ENCODE measurements around the gene UNC5B. TPM values are rescaled to one million over a fixed set of nuclear protein-coding genes. Genes with fewer than 3 reads are reported as not detected.

Gene UNC5B
- total RNA-seq (2014; rRNA removed; shearing (Covaris generic)), result 19.3 and 25.3 TPM in 2 replicates

DNA sequence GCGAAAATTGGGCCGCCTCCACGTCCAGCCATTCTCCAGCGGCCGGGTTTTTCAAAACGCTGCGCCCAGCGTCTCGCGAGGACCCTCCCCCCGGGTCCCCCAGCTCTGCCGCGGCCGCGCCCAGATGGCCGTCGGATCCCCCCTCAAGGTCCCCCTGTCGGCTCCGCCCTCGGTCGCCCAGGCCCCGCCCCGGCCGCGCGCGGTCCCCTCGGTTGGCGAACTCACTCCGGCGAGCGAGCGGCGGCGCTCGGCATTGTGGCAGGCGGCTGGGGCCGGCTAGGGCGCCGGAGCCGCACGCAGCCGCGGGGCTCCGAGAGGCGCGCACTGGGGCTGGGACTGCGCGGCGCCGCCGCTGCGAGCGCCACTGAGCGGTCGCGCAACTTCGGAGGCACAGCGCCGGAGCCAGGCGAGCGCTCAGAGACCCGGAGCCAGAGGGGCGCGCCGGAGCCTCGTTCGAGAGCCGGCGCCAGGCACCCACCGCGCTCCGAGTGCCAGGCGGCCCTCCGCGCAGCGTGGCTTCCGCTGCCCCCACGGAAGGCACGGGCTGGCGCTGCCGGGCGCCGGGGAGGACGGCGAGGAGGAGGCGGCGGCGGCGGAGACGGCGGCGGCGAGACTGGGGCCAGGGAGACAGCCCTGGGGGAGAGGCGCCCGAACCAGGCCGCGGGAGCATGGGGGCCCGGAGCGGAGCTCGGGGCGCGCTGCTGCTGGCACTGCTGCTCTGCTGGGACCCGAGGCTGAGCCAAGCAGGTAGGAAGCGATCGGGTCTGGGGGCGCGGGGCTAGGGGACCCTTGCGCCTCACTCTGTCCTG lies at the start of gene UNC5B:
Gene UNC5B, plus strand, starts transcription at position 253 of the 809 bp plus-strand sequence. Its CDS starts 416 bp downstream, at position 669.
- DNase-seq (ENCODE audit: low read depth), result peak; percentile 85

DNA sequence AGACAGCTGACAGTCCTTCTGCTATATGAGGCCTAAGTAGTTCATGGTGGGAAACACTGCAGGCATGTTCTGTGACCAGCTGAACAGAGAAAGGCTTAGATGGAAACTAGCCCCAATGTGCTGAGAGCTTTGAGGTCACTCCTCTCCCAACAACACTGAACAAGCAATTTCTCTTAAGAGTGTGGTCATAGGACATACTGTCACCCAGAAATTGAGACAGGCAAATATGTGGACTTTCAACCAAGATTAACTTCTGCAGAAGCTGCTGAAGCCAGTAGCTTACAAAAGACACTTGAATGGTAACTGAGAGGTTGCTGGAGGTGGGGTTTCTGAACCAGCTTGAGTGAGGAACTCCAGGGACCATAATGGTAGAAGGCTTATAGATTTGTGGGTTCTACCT lies 38.9 kb upstream of the UNC5B start:
- DNase-seq (ENCODE audit: low read depth), result no peak

DNA sequence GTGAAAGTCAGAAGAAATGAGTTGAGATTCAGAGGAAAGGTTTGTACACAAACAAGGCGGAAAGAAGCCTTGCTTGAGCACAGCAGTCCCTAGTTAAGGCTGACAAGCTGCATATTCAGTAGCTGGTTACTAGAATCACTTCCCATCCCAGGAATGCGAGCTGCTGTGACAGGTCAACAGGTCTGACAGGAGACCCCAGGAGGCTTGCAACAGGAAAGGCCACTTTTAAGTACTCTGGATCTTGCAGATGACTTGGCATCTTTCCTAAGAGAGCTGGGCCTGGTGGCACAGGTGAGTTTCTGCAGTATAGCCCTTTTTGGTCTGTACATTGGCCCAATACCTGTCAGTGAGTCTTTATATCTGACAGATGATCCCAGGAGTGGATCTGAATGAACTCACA lies 35.7 kb upstream of the UNC5B start:
- DNase-seq (ENCODE audit: low read depth), result no peak

DNA sequence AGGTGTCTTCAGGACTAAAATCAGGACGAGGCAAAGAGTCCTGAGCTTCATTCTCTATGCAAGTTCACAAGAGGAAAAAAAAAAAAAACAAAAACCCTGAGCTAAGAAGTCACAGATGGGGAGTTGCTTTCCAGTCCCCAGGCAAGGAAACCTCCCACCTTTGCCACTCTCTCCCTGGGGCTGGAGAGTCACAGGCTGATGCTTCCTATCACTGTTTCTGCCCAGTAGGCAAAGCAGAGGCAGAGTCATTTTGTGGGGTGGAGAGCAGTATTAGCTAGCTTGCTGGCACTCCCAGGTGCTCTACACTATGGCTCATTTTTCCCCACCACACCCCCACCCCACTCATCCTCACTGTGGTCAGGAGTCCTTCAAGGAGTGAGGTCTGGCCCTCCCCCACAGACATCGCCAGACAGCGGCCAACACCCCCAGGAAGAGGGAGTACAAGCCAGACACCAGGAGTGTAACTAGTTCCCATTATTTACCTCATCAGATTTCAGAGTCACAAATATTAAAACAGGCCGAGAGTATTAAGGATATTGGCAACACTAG lies 34.6 kb upstream of the UNC5B start:
- no peak for DNase-seq (ENCODE audit: low read depth)

DNA sequence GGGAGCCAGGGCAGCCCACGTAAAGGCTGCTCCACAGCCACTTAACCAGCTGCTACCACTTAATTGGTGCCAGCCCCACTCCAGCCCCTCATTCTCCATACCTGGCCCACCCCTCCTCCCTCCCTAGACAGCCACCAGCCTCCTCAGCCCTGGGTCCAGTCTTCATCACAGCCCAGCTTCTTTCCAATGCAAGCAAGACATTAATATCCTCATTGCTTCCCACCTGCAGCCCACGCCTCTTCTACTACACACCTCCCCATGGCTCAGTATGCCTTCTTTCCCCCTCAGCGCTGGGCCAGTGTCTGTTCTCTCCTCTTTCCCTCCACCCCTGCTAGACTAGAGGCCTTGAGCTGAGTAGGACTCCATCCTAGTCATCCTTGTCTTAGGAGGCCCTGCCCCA lies 33.5 kb upstream of the UNC5B start:
- DNase-seq (ENCODE audit: low read depth), result no peak

DNA sequence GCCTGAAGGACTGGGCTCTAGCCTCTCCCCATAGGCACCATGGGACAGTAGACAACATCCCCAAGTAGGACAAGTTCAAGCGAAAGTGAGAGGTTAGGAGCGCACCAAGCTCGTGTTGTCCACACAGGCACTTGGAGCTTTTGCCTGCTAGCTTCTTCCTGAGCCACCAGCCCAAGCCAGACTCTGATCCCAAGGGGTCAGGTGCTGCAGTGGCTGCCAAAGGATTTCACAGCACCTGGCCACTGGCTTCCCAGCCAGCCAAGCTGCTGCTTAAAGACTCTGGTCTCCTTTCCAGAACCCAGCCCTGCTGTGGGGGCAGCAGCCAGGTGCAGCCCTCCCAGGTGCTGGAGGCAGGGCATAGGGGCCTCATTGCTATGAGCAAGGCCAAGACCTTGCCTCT lies 33.0 kb upstream of the UNC5B start:
- no peak for DNase-seq (ENCODE audit: low read depth)

DNA sequence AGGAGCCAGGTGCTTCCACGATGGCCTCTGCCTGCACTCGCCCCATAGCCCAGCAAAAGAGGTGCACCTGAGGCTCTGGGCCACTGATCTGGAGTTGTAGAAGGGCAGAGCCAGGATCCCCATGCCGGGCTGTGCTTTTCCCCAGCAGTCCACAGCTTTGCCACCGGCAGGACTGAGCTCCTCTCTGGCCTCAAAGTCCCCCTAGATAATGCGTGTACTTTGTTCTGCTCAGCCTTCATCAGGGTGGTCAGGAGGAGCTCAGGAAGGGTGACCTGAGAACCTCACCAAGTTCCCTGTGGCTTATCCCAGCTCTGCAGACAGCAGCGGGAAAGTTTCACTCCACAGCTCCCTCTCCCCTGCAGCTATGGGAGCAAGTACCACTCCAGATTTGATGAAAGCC lies 27.9 kb upstream of the UNC5B start:
- DNase-seq (ENCODE audit: low read depth), result no peak

DNA sequence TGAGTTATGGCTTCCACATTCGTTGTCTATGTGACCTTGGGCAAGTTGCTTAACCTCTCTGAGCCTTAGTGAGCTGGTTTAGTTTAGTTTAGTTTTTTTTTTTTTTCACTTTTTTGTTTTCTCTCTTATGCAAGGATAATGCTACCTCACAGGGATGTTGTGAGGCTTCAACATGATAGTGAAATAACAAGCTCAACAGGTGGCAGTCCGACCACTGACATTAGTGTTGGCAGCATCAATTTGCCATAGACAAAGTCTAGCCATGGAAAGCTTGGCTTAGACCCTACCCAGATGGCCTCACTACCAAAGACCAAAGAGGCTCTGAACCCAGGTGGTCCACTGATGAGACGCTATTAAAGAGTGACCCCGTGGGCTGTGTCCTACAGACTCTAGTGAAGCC lies 27.2 kb upstream of the UNC5B start:
- DNase-seq (ENCODE audit: low read depth), result no peak

DNA sequence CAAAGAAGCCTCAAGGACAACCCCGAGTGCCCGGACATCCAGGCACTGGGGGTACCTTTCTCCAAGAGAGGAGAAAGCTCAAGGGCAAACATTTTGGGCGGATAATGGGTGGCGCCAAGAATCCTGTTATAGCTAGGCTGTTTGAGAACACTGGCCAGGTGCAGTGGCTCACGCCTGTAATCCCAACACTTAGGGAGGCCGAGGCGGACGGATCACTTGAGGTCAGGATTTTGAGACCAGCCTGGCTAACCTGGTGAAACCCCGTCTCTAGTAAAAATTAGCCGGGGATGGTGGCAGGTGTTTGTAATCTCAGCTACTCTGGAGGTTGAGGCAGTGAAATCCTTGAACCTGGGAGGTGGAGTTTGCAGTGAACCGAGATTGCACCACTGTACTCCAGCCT lies 25.2 kb upstream of the UNC5B start:
- DNase-seq (ENCODE audit: low read depth), result no peak

DNA sequence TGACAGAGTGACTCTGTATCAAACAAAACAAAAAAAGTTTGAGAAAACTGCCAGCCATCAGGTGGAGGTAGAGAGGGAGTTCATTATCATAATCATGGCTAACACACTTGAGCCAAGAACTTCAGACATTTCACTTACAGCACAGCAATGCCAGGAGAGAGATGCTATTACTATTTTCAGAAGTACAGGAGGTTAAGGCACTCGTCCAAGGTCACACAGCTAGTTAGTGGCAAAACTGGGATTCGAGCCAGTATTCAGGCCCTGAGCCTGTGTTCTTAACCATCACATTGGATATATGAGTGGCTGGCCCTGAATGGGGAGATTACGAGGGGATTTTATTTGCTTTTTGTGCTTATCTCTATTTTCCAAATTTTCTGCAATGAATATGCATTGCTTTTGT lies 24.8 kb upstream of the UNC5B start:
- DNase-seq (ENCODE audit: low read depth), result peak; percentile 11

DNA sequence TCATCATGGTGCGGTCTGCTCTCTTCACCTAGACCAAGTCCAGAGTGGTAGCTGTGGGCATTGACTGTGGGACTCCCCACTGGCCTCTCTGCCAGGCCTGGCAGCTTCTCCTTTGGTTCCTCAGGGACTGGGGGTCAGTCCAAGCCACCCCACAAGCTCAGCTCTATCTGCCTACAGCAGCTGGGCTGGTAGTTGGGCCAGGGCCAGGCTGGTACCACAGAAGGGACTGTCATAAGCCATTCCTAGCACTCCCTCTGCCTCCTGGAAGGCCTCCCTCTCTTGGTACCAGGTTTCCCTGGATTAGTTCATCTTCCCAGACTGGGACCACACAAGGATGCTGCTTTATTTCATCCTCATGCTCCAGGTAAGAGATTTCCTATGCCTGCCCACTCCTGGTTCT lies 24.2 kb upstream of the UNC5B start:
- DNase-seq (ENCODE audit: low read depth), result no peak

DNA sequence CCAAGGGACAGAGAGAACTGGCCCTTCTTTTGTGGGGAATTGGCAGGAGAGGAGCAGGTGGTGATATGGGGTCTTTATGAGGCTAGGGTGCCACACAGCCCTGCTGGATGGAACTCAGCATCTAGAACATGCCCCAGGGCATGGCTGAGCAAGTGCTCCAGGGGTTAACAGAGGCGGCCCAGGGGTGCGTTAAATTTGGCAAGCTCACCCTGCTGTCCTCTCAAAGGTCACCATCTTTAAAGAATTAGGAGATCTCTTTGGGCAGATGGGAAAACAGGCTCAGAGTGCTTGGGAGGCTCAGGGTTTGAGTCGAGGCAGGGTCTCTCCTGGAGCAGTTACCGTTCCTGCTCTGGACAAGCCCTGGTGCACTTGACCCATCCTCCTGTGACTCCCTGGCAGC lies 21.4 kb upstream of the UNC5B start:
- DNase-seq (ENCODE audit: low read depth), result no peak

DNA sequence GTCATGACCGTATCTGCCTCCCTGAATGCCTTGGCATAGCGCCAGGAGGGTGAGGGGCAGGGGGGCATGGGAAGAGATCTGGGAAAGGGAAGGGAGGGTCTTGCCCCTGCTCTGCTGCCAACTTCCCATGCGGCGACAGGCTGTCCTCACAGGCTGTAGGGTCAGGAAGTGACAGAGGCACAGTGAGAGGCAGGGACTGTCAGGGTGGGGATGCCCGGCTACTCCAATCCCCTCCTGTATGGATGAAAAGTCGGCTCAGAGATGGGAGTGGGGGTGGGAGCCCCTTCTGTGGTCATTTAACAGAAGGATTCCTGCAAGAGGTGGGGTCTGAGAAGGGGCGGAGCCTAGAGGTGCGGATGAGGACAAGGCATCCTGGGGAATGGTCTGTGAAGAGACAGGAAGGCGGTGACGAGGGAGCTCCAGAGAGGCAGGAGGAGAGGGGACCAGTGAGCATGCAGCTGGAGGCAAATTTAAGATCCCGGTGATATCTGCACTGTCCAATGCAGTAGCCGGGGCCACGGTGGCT lies 20.8 kb upstream of the UNC5B start:
- no peak for DNase-seq (ENCODE audit: low read depth)

DNA sequence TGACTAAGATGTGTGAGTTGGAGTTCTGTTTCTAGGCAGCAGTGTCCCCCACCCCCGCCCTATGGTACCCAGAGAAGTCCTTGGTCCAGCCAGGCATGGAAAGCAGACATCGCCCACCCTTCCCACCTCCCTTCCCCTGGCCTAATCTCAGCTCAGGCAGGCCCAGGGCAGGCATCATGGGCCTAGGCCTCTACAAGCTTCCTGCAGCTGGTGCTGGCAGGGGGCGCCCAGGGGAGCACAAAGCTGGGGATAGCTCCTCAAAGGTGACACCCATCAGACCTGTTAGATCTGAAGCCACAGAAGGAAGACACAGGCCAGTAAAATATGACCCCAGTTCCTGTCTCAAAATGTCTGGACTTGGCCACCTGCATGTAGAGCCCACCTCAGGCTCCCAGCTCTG lies 18.9 kb upstream of the UNC5B start:
- no peak for DNase-seq (ENCODE audit: low read depth)

DNA sequence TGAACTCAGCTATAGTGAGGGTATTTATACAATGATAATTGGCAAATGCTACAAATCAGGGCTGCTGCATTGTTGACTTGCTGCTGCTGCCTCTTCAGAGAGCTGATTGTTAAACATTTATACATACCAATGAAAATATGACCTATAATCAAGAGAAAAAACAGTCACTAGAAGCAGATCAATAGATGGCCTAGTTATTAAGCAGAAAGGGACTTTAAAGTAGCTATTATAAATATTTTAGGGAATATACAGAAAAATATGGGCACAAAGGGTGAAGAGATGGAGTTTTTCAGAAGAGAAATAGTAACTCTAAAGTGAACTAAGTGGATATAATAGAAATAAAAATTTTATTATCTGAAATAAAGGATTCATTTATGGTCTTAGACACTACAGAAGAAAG lies 14.4 kb upstream of the UNC5B start:
- no peak for DNase-seq (ENCODE audit: low read depth)

DNA sequence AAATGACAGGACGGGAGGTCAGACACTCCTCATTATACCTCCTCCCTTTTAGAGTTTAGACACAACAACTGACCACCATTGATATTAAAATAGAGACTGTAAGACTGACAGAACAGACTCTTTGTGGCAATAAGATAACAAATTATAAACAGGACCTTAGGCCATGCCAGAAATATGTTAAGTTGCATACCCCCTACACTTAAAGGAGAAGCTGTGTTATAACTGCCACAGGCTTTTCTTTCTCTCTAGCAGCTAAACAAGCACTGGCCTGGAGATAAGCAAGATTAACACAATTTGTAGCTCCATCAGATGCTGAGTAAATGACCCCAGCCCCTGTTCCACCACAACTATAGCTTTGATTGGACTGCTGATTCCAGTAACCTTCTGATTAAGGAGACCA lies 10.5 kb upstream of the UNC5B start:
- DNase-seq (ENCODE audit: low read depth), result no peak

DNA sequence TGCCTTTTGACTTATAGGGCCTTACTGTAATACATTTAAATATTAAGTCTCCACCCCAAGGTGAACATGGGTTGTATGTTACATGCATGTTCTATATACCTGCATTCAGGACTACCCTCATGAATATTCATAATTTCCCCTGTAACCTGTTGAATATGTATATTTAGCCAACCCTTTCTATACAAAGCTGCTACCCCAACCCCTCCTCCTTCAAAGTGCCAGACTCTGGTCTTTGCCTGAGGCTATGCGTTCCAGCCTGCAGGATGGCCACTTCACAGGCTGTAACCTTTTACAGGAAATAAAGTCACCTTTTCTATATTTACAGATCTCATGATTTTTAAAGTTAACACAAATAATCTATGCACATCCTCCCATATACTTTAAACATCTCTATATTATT lies 10.1 kb upstream of the UNC5B start:
- DNase-seq (ENCODE audit: low read depth), result no peak

DNA sequence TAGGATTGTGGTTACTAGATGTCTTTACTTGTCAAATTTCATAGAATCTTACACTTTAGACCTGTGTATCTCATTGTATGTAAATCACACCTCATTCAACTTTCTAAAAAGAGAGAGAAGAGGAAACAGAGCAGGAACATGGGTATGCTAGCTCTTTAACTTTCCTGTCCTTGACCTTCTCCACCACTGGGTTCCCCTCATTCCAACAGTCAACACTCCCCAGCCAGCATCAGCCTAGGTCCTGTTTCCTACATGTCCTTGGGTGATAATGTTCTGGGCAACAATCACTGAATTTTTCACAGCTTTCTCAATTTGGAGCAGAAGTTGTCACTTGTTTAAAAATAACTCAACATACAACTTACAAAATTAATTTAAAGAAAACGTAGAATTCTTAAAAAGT lies 9.2 kb upstream of the UNC5B start:
- DNase-seq (ENCODE audit: low read depth), result no peak

DNA sequence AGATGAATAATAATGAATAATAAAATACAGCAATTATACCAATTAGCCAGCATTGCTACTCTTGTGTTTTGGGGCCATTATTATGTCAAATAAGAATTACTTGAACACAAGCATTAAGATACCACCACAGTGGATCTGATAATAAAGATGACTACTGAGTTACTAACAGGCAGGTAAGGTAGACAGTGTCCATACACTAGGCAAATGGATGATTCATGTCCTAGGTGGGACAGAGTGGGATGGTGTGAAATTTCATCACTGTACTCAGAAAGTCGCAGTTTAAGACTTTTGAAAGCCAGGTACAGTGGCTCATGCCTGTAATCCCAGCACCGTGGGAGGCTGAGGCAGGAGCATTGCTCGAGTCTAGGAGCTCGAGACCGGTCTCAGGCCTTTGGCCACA lies 8.7 kb upstream of the UNC5B start:
- no peak for DNase-seq (ENCODE audit: low read depth)

DNA sequence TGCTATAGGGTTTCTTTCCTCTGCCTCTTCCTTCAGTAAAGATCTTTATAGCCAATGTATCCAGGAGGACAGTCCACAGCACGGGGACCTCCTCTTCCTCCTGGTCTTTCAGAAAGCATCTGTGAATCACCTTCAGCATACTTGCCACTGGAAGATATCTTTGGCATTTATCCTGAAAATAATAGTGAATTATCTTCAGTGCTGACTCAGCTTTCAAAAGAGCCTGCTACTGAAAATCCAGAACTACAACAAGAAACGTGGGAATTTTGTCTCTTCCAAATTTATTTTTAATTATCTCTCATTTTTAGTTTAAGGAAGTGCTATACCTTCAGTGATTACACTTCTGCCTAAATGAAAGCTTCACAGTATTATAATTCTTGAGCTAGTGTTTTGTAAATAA lies 7.6 kb upstream of the UNC5B start:
- no peak for DNase-seq (ENCODE audit: low read depth)

DNA sequence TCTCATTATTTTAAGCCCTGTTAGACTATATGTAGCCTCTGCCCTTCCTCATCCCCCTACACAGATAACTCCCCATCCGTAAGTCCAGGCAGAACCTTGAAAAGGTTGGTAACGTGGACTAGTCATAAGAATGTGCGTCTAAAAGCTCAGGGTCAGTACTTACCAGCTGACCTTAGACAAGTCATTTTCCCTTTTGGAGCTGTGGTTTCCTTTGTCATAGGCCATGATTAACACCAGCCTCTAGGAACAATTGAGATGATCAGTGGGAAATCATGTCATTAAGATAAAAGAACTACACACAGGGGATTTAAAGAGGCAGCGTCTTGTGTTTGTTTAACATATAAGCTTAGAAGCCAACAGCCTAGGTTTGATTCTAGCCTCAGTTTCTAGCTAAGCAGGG lies 6.9 kb upstream of the UNC5B start:
- DNase-seq (ENCODE audit: low read depth), result peak; percentile 40

DNA sequence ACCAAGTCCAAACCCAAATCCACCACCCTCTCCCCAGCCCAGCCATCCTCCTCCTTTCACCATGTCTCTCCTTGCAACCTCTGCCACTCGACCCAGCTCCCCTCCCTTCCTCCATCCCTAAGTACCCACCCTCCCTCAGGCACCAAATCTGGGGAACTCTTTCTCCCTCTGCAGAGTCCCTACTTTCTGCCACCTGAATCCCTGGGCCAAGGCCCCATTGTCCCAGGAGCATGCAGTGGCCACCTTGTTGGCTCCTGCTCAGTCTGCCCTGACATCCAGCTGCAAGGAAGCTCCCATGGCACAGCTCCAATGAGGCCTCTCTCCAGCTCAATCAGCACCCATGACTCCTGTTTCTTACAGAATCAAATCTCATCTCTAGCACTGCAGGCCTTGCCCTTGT lies 5.5 kb upstream of the UNC5B start:
- no peak for DNase-seq (ENCODE audit: low read depth)

DNA sequence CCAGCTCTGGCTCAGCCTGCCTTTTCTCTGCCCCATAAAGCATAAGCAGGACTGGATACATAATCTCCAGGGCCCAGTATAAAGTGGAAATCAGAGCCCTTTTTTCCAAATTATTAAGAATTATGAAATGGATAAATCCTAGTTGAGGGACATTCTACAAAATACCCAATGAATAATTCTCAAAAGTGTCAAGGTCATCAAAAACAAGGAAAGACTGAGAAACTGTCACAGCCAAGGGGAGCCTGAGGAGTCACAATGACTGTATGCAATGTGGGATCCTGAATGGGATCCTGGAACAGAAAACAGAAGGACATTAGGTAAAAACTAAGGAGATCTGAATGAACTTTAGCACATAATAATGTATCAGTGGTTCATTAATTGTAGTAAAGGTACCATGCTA lies 4.8 kb upstream of the UNC5B start:
- DNase-seq (ENCODE audit: low read depth), result no peak

DNA sequence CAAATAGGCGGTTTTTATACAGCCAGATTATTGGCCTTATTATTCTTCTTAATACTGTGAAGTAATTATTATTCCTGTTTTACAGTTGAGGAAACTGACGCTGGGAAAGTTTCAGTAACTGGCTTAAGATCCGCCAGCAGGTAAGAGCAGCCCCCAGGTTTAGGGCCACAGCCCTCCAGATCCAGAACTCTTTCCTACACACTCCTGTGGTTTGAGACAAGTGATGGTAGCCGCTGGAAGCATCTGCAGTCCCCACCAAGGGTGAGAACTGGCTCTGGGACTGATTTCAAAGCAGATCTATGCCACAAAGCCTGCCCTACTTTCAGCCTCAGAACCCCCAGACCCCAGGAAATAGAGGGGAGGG lies 3.0 kb upstream of the UNC5B start:
- no peak for DNase-seq (ENCODE audit: low read depth)
